Neural cell (in vitro differentiated cells): ENCODE data around the gene GLI3. TPM values are rescaled to one million over a fixed set of nuclear protein-coding genes. Genes with fewer than 3 reads are reported as not detected.

ENCODE experiments used
- H2AFZ ChIP-seq: fragments of 200-600, 300-800 bp; sonication (generic), shearing (Covaris generic); 2 replicates; pipeline ENCODE4 v1.6.0; 2014; ENCODE audit warnings: low read depth, mild to moderate bottlenecking, antibody characterized with exemption, low read length, moderate library complexity
- H3F3A ChIP-seq: fragments of 200-600 bp; shearing (Covaris generic); 2 replicates; pipeline ENCODE4 v1.6.1; 2016; ENCODE audit warnings: mild to moderate bottlenecking, moderate library complexity, mixed read lengths, antibody characterized with exemption, low read length; ENCODE audit not compliant: insufficient read depth, poor library complexity, severe bottlenecking
- H3K27ac ChIP-seq: fragments of 200-600, 300-800 bp; sonication (generic), shearing (Covaris generic); 2 replicates; pipeline ENCODE4 v1.5.1; 2014; ENCODE audit warnings: mild to moderate bottlenecking, low read length, moderate library complexity
- H3K27me3 ChIP-seq: fragments of 300-800, 200-600 bp; sonication (generic), shearing (Covaris generic); 2 replicates; pipeline ENCODE4 v1.6.0; 2014; ENCODE audit warnings: mild to moderate bottlenecking, low read depth, low read length, moderate library complexity; ENCODE audit not compliant: insufficient read depth
- H3K36me3 ChIP-seq: fragments of 300-800, 200-600 bp; sonication (generic), shearing (Covaris generic); 2 replicates; pipeline ENCODE4 v1.5.1; 2014; ENCODE audit warnings: mild to moderate bottlenecking, antibody characterized with exemption, low read length, moderate library complexity; ENCODE audit not compliant: insufficient read depth
- H3K4me2 ChIP-seq: fragments of 300-800, 200-600 bp; sonication (generic), shearing (Covaris generic); 2 replicates; pipeline ENCODE4 v1.6.0; 2014; ENCODE audit warnings: mild to moderate bottlenecking, low read length
- H3K4me3 ChIP-seq: fragments of 300-800, 200-600 bp; sonication (generic), shearing (Covaris generic); 2 replicates; pipeline ENCODE4 v1.5.1; 2014; ENCODE audit warnings: mild to moderate bottlenecking, low read length, moderate library complexity
- H3K79me2 ChIP-seq: fragments of 200-600 bp; shearing (Covaris generic); replicated peaks from 2 replicates; pipeline ENCODE4 v1.6.0; 2014; ENCODE audit warnings: mild to moderate bottlenecking, low read length, moderate library complexity; ENCODE audit not compliant: insufficient read depth
- H3K9ac ChIP-seq: fragments of 300-800, 200-600 bp; sonication (generic), shearing (Covaris generic); 2 replicates; pipeline ENCODE4 v1.6.1; 2016; ENCODE audit warnings: mild to moderate bottlenecking, low read length, mixed read lengths
- H3K9me2 ChIP-seq: fragments of 200-600 bp; shearing (Covaris generic); 2 replicates; pipeline ENCODE4 v1.6.1; 2016; ENCODE audit warnings: mild to moderate bottlenecking, low read length, mixed read lengths; ENCODE audit not compliant: insufficient read depth
- H3K9me3 ChIP-seq: fragments of 200-600, 300-800 bp; sonication (generic), shearing (Covaris generic); 2 replicates; pipeline ENCODE4 v1.6.1; 2016; ENCODE audit warnings: mild to moderate bottlenecking, mixed run types, low read length, moderate library complexity, mixed read lengths
- H4K20me1 ChIP-seq: fragments of 200-600 bp; shearing (Covaris generic); 2 replicates; pipeline ENCODE4 v1.6.1; 2016; ENCODE audit warnings: mild to moderate bottlenecking, mixed run types; ENCODE audit not compliant: insufficient read depth
- EP300 ChIP-seq: fragments of 450-650 bp; conservative IDR thresholded peaks from 2 replicates; pipeline ENCODE4 v1.6.1; 2014; ENCODE audit warnings: antibody characterized with exemption, mild to moderate bottlenecking, moderate library complexity; ENCODE audit not compliant: poor library complexity, severe bottlenecking
- EZH2 ChIP-seq: fragments of 200-600, 300-800 bp; shearing (Covaris generic), sonication (generic); IDR thresholded peaks from 2 replicates; pipeline ENCODE4 v1.6.1; 2014; ENCODE audit warnings: antibody characterized with exemption, low read length, borderline replicate concordance, mild to moderate bottlenecking; ENCODE audit not compliant: insufficient read depth, poor library complexity, severe bottlenecking
- MXI1 ChIP-seq: fragments of 450-650 bp; conservative IDR thresholded peaks from 2 replicates; pipeline ENCODE4 v1.6.1; 2014; ENCODE audit warnings: antibody characterized with exemption, mild to moderate bottlenecking; ENCODE audit not compliant: poor library complexity, severe bottlenecking
- POLR2AphosphoS5 ChIP-seq: IDR thresholded peaks from 2 replicates; pipeline ENCODE4 v1.6.1; 2012
- RAD21 ChIP-seq: fragments of 450-650 bp; conservative IDR thresholded peaks from 2 replicates; pipeline ENCODE4 v1.6.1; 2014; ENCODE audit warnings: antibody characterized with exemption, mild to moderate bottlenecking, moderate library complexity
- SMC3 ChIP-seq: fragments of 450-650 bp; conservative IDR thresholded peaks from 2 replicates; pipeline ENCODE4 v1.6.1; 2014; ENCODE audit warnings: antibody characterized with exemption, mild to moderate bottlenecking, moderate library complexity; ENCODE audit not compliant: poor library complexity
- TAF1 ChIP-seq: IDR thresholded peaks from 2 replicates; pipeline ENCODE4 v1.6.1; 2012; ENCODE audit warnings: low read depth
- polyA plus RNA-seq: library from polyadenylated mRNA; depleted of rRNA; stranded (reverse); fragments of >200 nt; gene quantifications from 2 replicates; pipeline ENCODE4 v1.2.3, GENCODE V29; 2014
- TF ChIP-seq, protein P1 (sequence below): IDR thresholded peaks from 2 replicates; pipeline ENCODE4 v1.6.1; 2012; ENCODE audit warnings: borderline replicate concordance
- TF ChIP-seq, protein P2 (sequence below): fragments of 450-650 bp; IDR thresholded peaks from 2 replicates; pipeline ENCODE4 v1.5.1; 2014; ENCODE audit warnings: antibody characterized with exemption, mild to moderate bottlenecking, moderate library complexity; ENCODE audit not compliant: poor library complexity, severe bottlenecking

GLI3 gene
- polyA plus RNA-seq, 1 donor from 2014 or later, result 0.19 TPM

DNA sequence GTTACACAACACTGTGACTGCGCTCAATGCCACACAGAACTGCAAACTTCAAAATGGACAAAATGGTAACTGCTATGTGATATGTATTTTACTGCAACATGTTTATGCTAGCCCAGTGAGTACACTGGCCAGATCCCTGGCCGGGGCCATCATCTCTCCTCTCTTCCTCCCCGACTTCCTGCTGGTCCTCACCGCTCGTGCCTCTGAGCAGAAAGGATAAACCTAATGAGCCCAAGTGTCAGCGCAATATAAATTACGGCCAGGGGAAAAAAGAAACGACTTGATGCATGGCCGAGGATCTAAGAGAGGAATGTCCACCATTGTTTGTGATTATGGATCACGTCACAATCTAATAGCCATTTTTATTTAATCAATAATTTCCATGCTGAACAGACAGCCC lies 225.2 kb downstream of the GLI3 start:
- Histone ChIP-seq H3K36me3 (no peaks in the 10 kb centered on the region), H3K4me3 (no peak overlapping the region), H4K20me1 (no peaks in the 10 kb centered on the region), H3K4me2 (no peak overlapping the region), H2AFZ (no peak overlapping the region), H3K27me3 (no peaks in the 10 kb centered on the region), H3K9ac (no peak overlapping the region), H3K9me3 (no peaks in the 10 kb centered on the region), H3K79me2 (peaks cover 7% of the 10 kb centered on the region), H3K27ac (no peak overlapping the region), H3K9me2 (no peaks in the 10 kb centered on the region), H3F3A (no peaks in the 10 kb centered on the region)
- TF ChIP-seq, protein P1, sequence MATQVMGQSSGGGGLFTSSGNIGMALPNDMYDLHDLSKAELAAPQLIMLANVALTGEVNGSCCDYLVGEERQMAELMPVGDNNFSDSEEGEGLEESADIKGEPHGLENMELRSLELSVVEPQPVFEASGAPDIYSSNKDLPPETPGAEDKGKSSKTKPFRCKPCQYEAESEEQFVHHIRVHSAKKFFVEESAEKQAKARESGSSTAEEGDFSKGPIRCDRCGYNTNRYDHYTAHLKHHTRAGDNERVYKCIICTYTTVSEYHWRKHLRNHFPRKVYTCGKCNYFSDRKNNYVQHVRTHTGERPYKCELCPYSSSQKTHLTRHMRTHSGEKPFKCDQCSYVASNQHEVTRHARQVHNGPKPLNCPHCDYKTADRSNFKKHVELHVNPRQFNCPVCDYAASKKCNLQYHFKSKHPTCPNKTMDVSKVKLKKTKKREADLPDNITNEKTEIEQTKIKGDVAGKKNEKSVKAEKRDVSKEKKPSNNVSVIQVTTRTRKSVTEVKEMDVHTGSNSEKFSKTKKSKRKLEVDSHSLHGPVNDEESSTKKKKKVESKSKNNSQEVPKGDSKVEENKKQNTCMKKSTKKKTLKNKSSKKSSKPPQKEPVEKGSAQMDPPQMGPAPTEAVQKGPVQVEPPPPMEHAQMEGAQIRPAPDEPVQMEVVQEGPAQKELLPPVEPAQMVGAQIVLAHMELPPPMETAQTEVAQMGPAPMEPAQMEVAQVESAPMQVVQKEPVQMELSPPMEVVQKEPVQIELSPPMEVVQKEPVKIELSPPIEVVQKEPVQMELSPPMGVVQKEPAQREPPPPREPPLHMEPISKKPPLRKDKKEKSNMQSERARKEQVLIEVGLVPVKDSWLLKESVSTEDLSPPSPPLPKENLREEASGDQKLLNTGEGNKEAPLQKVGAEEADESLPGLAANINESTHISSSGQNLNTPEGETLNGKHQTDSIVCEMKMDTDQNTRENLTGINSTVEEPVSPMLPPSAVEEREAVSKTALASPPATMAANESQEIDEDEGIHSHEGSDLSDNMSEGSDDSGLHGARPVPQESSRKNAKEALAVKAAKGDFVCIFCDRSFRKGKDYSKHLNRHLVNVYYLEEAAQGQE, result no peak
- no peak for TF ChIP-seq EZH2
- TF ChIP-seq, protein P2, sequence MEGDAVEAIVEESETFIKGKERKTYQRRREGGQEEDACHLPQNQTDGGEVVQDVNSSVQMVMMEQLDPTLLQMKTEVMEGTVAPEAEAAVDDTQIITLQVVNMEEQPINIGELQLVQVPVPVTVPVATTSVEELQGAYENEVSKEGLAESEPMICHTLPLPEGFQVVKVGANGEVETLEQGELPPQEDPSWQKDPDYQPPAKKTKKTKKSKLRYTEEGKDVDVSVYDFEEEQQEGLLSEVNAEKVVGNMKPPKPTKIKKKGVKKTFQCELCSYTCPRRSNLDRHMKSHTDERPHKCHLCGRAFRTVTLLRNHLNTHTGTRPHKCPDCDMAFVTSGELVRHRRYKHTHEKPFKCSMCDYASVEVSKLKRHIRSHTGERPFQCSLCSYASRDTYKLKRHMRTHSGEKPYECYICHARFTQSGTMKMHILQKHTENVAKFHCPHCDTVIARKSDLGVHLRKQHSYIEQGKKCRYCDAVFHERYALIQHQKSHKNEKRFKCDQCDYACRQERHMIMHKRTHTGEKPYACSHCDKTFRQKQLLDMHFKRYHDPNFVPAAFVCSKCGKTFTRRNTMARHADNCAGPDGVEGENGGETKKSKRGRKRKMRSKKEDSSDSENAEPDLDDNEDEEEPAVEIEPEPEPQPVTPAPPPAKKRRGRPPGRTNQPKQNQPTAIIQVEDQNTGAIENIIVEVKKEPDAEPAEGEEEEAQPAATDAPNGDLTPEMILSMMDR, result no peak
- TF ChIP-seq TAF1, result no peak
- no peak for TF ChIP-seq RAD21
- no peak for TF ChIP-seq SMC3
- TF ChIP-seq EP300, result no peak
- TF ChIP-seq POLR2AphosphoS5, result no peak
- TF ChIP-seq MXI1, result no peak

DNA sequence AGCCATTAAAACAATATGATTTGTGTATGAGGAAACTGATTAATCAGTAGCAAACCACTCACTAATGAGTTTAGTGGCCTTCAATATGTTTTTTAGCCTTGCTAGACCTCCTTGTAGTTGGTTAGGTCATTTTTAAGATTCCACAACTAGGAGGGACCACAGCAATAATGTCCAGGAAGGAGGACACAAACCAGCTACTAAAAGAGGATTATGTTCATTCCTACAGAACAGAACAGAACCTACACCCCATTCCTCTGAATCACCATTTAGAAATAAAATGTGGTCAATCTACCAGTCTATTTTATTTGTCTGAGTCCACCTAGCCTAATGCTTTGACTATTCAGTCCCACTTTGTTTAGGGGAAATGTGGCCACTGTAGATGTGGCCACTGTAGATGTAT lies 226.3 kb downstream of the GLI3 start:
- Histone ChIP-seq H3K4me2 (no peak overlapping the region), H3K9me3 (no peaks in the 10 kb centered on the region), H3K9me2 (no peaks in the 10 kb centered on the region), H3K27ac (no peak overlapping the region), H3K36me3 (no peaks in the 10 kb centered on the region), H4K20me1 (no peaks in the 10 kb centered on the region), H2AFZ (no peak overlapping the region), H3K9ac (no peak overlapping the region), H3K27me3 (no peaks in the 10 kb centered on the region), H3F3A (no peaks in the 10 kb centered on the region), H3K79me2 (peaks cover 7% of the 10 kb centered on the region), H3K4me3 (no peak overlapping the region)
- no peak for TF ChIP-seq EZH2
